Ishikawa (cell line): ENCODE data around the gene FBLN5.

Experiments used
- CEBPB ChIP-seq: IDR thresholded peaks from 2 replicates; pipeline ENCODE4 v1.6.1; 2012
- EGR1 ChIP-seq: IDR thresholded peaks from 2 replicates; pipeline ENCODE4 v1.6.1; 2012
- EP300 ChIP-seq: IDR thresholded peaks from 2 replicates; pipeline ENCODE4 v1.6.1; 2012; ENCODE audit warnings: borderline replicate concordance
- REST ChIP-seq: IDR thresholded peaks from 2 replicates; pipeline ENCODE4 v1.6.1; 2012; ENCODE audit warnings: low read depth, mild to moderate bottlenecking
- TAF1 ChIP-seq: IDR thresholded peaks from 2 replicates; pipeline ENCODE4 v1.6.1; 2012; ENCODE audit warnings: low read depth, mild to moderate bottlenecking
- TCF12 ChIP-seq: IDR thresholded peaks from 2 replicates; pipeline ENCODE4 v1.6.1; 2012; ENCODE audit warnings: low read depth

GRCh38 chr14:91886961-91887360 lies 60.5 kb downstream of the FBLN5 start:
- TF ChIP-seq EP300 (no peak), CEBPB (no peak), TCF12 (no peak), TAF1 (no peak), REST (no peak), EGR1 (no peak)
